ENCODE data around the gene GRIN2A. TPM values are rescaled to one million over a fixed set of nuclear protein-coding genes. Genes with fewer than 3 reads are reported as not detected.
A peak's percentile ranks its signal among the peaks of the same experiment; 100 is the strongest.

GRIN2A gene
- total and polyA plus RNA-seq, 2 donors (not counting 3 experiments of a cell fraction or from before 2014, with no cell fraction given): not detected

GRCh38 chr16:9854675-9855074 is 327.6 kb downstream of the GRIN2A start:
- peak; percentile 51 for DNase-seq (ENCODE audit: low read depth, low spot score)
- Histone ChIP-seq H3K9me3 (replicated peaks; ENCODE audit: control insufficient read depth, insufficient read depth, low read length) (no peaks in the 10 kb centered on the region), H3K4me1 (ENCODE audit: control insufficient read depth, extremely low read depth, insufficient read depth, low read length) (no peaks in the 10 kb centered on the region), H3K79me2 (ENCODE audit: control insufficient read depth, insufficient read depth, low read length) (no peaks in the 10 kb centered on the region), H2AFZ (ENCODE audit: low read depth, low read length) (no peak overlapping the region), H3K9me1 (replicated peaks; ENCODE audit: control insufficient read depth, extremely low read depth, insufficient read depth, low read length) (no peaks in the 10 kb centered on the region), H3K9ac (replicated peaks; ENCODE audit: extremely low read depth, insufficient read depth, low read length) (no peak overlapping the region), H3K4me2 (ENCODE audit: insufficient read depth, low read length) (no peak overlapping the region), H3K27ac (ENCODE audit: insufficient read depth, low read depth, low read length) (no peak overlapping the region), H3K36me3 (ENCODE audit: control insufficient read depth in 2 of 2, extremely low read depth in 1 of 2, insufficient read depth in 2 of 2, low read length in 2 of 2) (no peaks in the 10 kb centered on the region), H3K27me3 (ENCODE audit: control insufficient read depth in 2 of 2, insufficient read depth in 2 of 2, low read length in 2 of 2) (no peaks in the 10 kb centered on the region), H3K4me3 (replicated peaks in 1 of 3; ENCODE audit: insufficient read depth in 1 of 3, low read depth in 1 of 3, low read length in 3 of 3) (no peak overlapping the region), H4K20me1 (replicated peaks; ENCODE audit: control insufficient read depth, extremely low read depth, insufficient read depth, low read length) (no peaks in the 10 kb centered on the region)
- POLR2A ChIA-PET: no interaction called here
- BruUV-seq (replicated peaks): no TSS peak
- dilution Hi-C loops (cut with MboI; ENCODE audit: extremely low pct_ligation_motif_present, low sequenced_read_pairs) (no loop called here), intact Hi-C loops (cut with micrococcal nuclease) (no loop called here)
- FAIRE-seq: no peak
- TF ChIP-seq GATA2 (IDR thresholded peaks at IDR 0.05; ENCODE audit: insufficient read depth, insufficient read length, low read depth, low read length) (no peak), JUN (IDR thresholded peaks at IDR 0.05; ENCODE audit: borderline replicate concordance, insufficient read depth, insufficient read length, low read depth) (no peak), EZH2 (IDR thresholded peaks at IDR 0.05; ENCODE audit: borderline replicate concordance, low read depth, low read length, severe bottlenecking) (no peak), FOS (IDR thresholded peaks at IDR 0.05; ENCODE audit: borderline replicate concordance, insufficient read depth, low read length) (no peak), CTCF (IDR thresholded peaks at IDR 0.05; ENCODE audit: extremely low read depth in 1 of 2, insufficient read depth in 1 of 2, low read depth in 1 of 2, low read length in 2 of 2) (no peak)
- CTCF ChIA-PET: interaction anchor here (0.6 to 1.0 kb wide), 2 partner anchors 10 to 41 kb away, joined by 3 to 4 read pairs; no protein-coding TSS in a partner anchor

- H3K27ac ChIP-seq (ENCODE audit: insufficient read depth, low read depth, low read length): no peak overlapping the region
- no peak for FAIRE-seq
- CTCF ChIA-PET: no interaction called here
- POLR2A ChIA-PET: no interaction called here
- intact Hi-C loops (cut with micrococcal nuclease) (no loop called here), dilution Hi-C loops (cut with MboI; ENCODE audit: extremely low pct_ligation_motif_present, low sequenced_read_pairs) (no loop called here)
- BruUV-seq (replicated peaks): no TSS peak
- H3K27me3 ChIP-seq (ENCODE audit: control insufficient read depth in 2 of 2, insufficient read depth in 2 of 2, low read length in 2 of 2): no peaks in the 10 kb centered on the region
- no peaks in the 10 kb centered on the region for H3K4me1 ChIP-seq (ENCODE audit: control insufficient read depth, extremely low read depth, insufficient read depth, low read length)
- no peaks in the 10 kb centered on the region for H3K9me3 ChIP-seq (replicated peaks; ENCODE audit: control insufficient read depth, insufficient read depth, low read length)
- no peak for DNase-seq (ENCODE audit: low read depth, low spot score)
- no peaks in the 10 kb centered on the region for H3K36me3 ChIP-seq (ENCODE audit: control insufficient read depth in 2 of 2, extremely low read depth in 1 of 2, insufficient read depth in 2 of 2, low read length in 2 of 2)
- no peak overlapping the region for H3K4me3 ChIP-seq (replicated peaks in 1 of 3; ENCODE audit: insufficient read depth in 1 of 3, low read depth in 1 of 3, low read length in 3 of 3)
- H3K4me2 ChIP-seq (ENCODE audit: insufficient read depth, low read length): no peak overlapping the region
- H2AFZ ChIP-seq (ENCODE audit: low read depth, low read length): no peak overlapping the region
- H3K79me2 ChIP-seq (ENCODE audit: control insufficient read depth, insufficient read depth, low read length): no peaks in the 10 kb centered on the region
- no peak overlapping the region for H3K9ac ChIP-seq (replicated peaks; ENCODE audit: extremely low read depth, insufficient read depth, low read length)
- H4K20me1 ChIP-seq (replicated peaks; ENCODE audit: control insufficient read depth, extremely low read depth, insufficient read depth, low read length): no peaks in the 10 kb centered on the region
- H3K9me1 ChIP-seq (replicated peaks; ENCODE audit: control insufficient read depth, extremely low read depth, insufficient read depth, low read length): no peaks in the 10 kb centered on the region
- TF ChIP-seq POLR2A (IDR thresholded peaks at IDR 0.05; ENCODE audit: low read depth, low read length) (no peak), EZH2 (IDR thresholded peaks at IDR 0.05; ENCODE audit: borderline replicate concordance, low read depth, low read length, severe bottlenecking) (no peak), JUN (IDR thresholded peaks at IDR 0.05; ENCODE audit: borderline replicate concordance, insufficient read depth, insufficient read length, low read depth) (no peak), FOS (IDR thresholded peaks at IDR 0.05; ENCODE audit: borderline replicate concordance, insufficient read depth, low read length) (no peak), MYC (IDR thresholded peaks at IDR 0.05; ENCODE audit: low read depth, low read length) (no peak), CTCF (IDR thresholded peaks at IDR 0.05; ENCODE audit: extremely low read depth in 1 of 2, insufficient read depth in 1 of 2, low read depth in 1 of 2, low read length in 2 of 2) (no peak)
Measured at GRCh38 chr16:9852003-9852402, 330.2 kb downstream of the GRIN2A start.
